Measurements from ENCODE around the gene PTPRD.

PTPRD gene

DNA sequence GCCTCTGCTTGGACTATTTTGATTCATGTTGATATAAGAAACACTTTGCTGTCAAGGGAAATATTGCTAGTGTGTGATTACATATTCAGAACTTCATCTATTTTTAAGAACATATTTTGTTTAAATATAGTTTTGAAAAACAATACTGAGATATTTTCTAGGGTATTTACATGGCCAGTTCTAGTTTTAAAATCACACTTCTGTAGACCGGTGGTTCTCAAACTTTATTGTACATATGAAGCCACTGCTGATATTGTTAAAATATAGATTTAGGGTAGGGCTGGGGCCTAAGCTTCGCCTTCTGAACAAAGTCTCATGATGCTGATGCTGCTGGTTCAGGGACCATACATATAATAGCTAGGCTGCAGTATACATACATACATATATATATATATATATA lies 1000.0 kb downstream of the PTPRD start:
- no peak for FAIRE-seq
- DNase-seq (ENCODE audit: insufficient read length) = no peak
- TF ChIP-seq POLR2A (IDR thresholded peaks at IDR 0.05; ENCODE audit: low read depth, low read length) = no peak
- no peak for TF ChIP-seq TAF1 (IDR thresholded peaks at IDR 0.05; ENCODE audit: borderline replicate concordance, low read depth, low read length)
- TF ChIP-seq POLR2AphosphoS5 (IDR thresholded peaks at IDR 0.05; ENCODE audit: low read depth, low read length) = no peak

- FAIRE-seq (no peak), DNase-seq (ENCODE audit: insufficient read length) (no peak)
- no peak for TF ChIP-seq POLR2AphosphoS5 (IDR thresholded peaks at IDR 0.05; ENCODE audit: low read depth, low read length)
- TF ChIP-seq TAF1 (IDR thresholded peaks at IDR 0.05; ENCODE audit: borderline replicate concordance, low read depth, low read length) = no peak
- no peak for TF ChIP-seq POLR2A (IDR thresholded peaks at IDR 0.05; ENCODE audit: low read depth, low read length)
Measured at GRCh38 chr9:9612270-9612669, 1000.5 kb downstream of the PTPRD start.

GRCh38 chr9:9605681-9606080 lies 1007.1 kb downstream of the PTPRD start:
- TF ChIP-seq POLR2AphosphoS5 (IDR thresholded peaks at IDR 0.05; ENCODE audit: low read depth, low read length) (no peak), POLR2A (IDR thresholded peaks at IDR 0.05; ENCODE audit: low read depth, low read length) (no peak), TAF1 (IDR thresholded peaks at IDR 0.05; ENCODE audit: borderline replicate concordance, low read depth, low read length) (no peak)
- DNase-seq (ENCODE audit: insufficient read length) (no peak), FAIRE-seq (no peak)

DNA sequence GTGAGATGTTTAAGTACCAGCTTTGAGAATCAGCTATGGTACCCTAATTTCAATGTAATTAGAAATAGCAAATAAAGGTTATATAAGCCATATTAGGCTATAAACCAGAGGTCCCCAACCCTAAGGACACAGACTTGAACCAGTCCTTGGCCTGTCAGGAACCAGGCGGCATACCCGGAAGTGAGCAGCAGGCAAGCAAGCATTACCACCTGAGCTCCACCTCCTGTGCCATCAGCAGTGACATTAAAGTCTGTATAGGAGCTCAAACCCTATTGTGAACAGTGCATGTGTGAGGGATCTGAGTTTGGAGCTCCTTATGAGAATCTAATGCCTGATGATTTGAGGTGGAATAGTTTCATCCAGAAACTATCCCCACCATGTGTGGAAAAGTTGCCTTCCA lies 1009.5 kb downstream of the PTPRD start:
- TF ChIP-seq POLR2AphosphoS5 (IDR thresholded peaks at IDR 0.05; ENCODE audit: low read depth, low read length) (no peak), TAF1 (IDR thresholded peaks at IDR 0.05; ENCODE audit: borderline replicate concordance, low read depth, low read length) (no peak), POLR2A (IDR thresholded peaks at IDR 0.05; ENCODE audit: low read depth, low read length) (no peak)
- FAIRE-seq (no peak), DNase-seq (ENCODE audit: insufficient read length) (no peak)

- DNase-seq (ENCODE audit: insufficient read length) (no peak), FAIRE-seq (no peak)
Measured at GRCh38 chr9:9598723-9599122, 1014.1 kb downstream of the PTPRD start.

GRCh38 chr9:9592104-9592503 lies 1020.7 kb downstream of the PTPRD start:
- TF ChIP-seq POLR2AphosphoS5 (IDR thresholded peaks at IDR 0.05; ENCODE audit: low read depth, low read length) (no peak), TAF1 (IDR thresholded peaks at IDR 0.05; ENCODE audit: borderline replicate concordance, low read depth, low read length) (no peak), POLR2A (IDR thresholded peaks at IDR 0.05; ENCODE audit: low read depth, low read length) (no peak)
- FAIRE-seq = no peak
- no peak for DNase-seq (ENCODE audit: insufficient read length)

More at GRCh38 chr9:9598723-9599122, 1014.1 kb downstream of the PTPRD start:
- TF ChIP-seq TAF1 (IDR thresholded peaks at IDR 0.05; ENCODE audit: borderline replicate concordance, low read depth, low read length) = no peak
- TF ChIP-seq POLR2AphosphoS5 (IDR thresholded peaks at IDR 0.05; ENCODE audit: low read depth, low read length) = no peak
- no peak for TF ChIP-seq POLR2A (IDR thresholded peaks at IDR 0.05; ENCODE audit: low read depth, low read length)

DNA sequence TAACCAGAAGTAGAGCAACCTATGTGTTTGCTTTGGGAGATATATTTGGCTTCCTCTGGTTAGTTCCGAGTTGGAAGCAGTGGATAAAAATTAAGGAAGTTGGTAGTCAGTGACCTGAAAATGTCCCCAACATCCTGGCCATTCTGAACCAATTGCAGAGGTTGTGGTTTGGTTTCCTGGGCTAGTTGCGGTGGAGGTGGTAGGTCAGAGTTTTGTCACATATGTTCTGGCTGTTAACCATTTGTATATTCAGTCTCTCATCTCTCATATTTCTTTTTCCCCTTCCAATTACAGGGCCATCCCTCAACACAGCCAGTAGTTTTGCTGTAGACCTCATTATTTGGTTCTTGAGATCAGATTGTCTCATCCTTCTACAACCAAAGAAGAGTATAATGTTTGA lies 1026.9 kb downstream of the PTPRD start:
- no peak for FAIRE-seq
- TF ChIP-seq TAF1 (IDR thresholded peaks at IDR 0.05; ENCODE audit: borderline replicate concordance, low read depth, low read length) (no peak), POLR2AphosphoS5 (IDR thresholded peaks at IDR 0.05; ENCODE audit: low read depth, low read length) (no peak), POLR2A (IDR thresholded peaks at IDR 0.05; ENCODE audit: low read depth, low read length) (no peak)
- DNase-seq (ENCODE audit: insufficient read length) = no peak

DNA sequence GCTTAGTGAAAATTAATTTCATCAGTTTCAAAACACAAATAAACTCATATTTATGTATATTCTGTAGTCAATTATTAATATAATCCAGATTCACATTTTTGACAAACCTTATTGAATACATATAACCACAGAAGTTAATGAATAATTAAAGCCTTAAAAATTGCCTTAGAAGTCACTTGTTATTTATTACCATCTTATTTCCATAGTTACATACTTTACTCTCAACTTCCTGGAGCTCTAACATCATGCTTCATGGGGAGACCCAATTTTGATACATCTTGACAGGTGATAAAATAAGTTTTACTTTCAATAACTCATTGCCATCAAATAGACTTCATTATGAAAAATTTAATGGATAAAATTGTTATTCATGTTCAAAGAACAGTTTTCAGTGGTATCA lies 1038.7 kb downstream of the PTPRD start:
- no peak for TF ChIP-seq TAF1 (IDR thresholded peaks at IDR 0.05; ENCODE audit: borderline replicate concordance, low read depth, low read length)
- FAIRE-seq (no peak), DNase-seq (ENCODE audit: insufficient read length) (no peak)

DNA sequence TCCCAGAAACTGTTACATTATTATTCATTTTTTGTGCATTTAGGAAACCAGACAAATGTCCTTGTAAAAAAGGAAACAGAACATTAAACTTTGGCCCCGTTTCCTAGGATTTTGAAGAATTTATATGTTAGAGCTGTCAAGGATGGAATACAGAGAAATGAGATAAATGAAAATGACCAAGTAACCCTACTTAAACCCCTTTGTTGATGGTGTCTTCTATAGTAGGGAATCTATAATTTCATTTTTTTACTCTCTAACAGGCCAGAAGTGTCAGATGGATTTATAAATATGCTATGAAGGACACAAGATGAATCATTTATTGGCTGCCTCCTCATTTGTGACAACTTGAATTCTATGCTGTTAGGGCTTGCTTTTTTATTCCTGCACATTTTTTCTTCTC lies 1047.1 kb downstream of the PTPRD start:
- DNase-seq (ENCODE audit: insufficient read length) (no peak), FAIRE-seq (no peak)
- TF ChIP-seq TAF1 (IDR thresholded peaks at IDR 0.05; ENCODE audit: borderline replicate concordance, low read depth, low read length) = no peak
- no peak for TF ChIP-seq POLR2AphosphoS5 (IDR thresholded peaks at IDR 0.05; ENCODE audit: low read depth, low read length)
- no peak for TF ChIP-seq POLR2A (IDR thresholded peaks at IDR 0.05; ENCODE audit: low read depth, low read length)

- TF ChIP-seq TAF1 (IDR thresholded peaks at IDR 0.05; ENCODE audit: borderline replicate concordance, low read depth, low read length) = no peak
- no peak for TF ChIP-seq POLR2AphosphoS5 (IDR thresholded peaks at IDR 0.05; ENCODE audit: low read depth, low read length)
- no peak for TF ChIP-seq POLR2A (IDR thresholded peaks at IDR 0.05; ENCODE audit: low read depth, low read length)
- DNase-seq (ENCODE audit: insufficient read length) (no peak), FAIRE-seq (no peak)
Measured at GRCh38 chr9:9563817-9564216, 1049.0 kb downstream of the PTPRD start.

DNA sequence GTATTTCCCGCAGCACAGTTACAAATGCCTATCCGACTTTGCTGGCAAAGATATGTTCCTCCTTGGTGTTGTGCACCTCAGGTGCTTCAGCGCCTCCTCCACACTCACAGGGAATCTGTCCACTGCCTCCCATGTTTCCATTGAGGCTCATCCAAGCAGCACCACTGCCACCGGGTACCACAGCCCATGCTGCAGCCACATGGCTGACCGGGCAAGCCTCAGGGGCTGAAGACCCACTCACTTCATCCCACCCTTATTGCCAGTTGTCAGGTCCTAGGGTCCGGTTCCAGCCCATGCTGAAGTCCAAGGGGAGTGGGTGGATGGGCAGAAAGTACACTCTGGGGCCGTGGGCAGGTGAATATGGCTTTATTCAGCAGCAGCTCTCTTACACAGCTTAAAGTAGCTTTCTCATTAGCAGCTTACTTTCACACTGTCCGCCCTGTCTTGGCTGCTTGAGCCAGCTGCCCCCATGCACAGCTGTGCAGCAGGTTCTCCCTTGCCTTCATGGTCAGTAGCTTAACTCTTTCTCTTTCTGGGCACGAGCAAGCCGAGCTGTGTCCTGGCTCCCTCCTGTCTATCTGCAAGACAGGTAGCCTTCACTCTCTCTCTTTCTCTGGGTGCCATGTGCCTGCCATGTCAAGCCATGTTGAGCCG lies 1052.3 kb downstream of the PTPRD start:
- DNase-seq (ENCODE audit: insufficient read length) (no peak), FAIRE-seq (no peak)

DNA sequence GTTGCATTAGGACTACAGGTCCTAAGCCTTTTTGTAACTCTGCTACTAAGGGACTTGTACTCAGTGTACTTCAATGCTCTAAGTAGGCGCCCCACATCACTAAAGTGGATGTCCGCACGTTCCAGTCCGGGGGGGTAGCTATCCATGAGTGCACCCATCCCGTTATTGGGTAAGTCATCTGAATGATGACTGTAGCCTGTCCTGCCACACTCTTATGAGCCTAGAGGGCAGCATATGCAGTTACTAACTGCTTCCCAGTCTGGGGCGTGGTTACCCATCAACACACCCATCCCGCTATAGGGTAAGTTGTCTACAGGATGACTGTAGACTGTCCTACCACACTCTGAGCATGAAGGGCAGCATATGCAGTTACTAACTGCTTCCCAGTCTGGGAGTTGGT lies 1053.9 kb downstream of the PTPRD start:
- DNase-seq (ENCODE audit: insufficient read length) (no peak), FAIRE-seq (no peak)
- TF ChIP-seq TAF1 (IDR thresholded peaks at IDR 0.05; ENCODE audit: borderline replicate concordance, low read depth, low read length) = no peak
- TF ChIP-seq POLR2AphosphoS5 (IDR thresholded peaks at IDR 0.05; ENCODE audit: low read depth, low read length) = no peak
- no peak for TF ChIP-seq POLR2A (IDR thresholded peaks at IDR 0.05; ENCODE audit: low read depth, low read length)

More for the DNA sequence above, 1052.3 kb downstream of the PTPRD start:
- TF ChIP-seq POLR2A (IDR thresholded peaks at IDR 0.05; ENCODE audit: low read depth, low read length) (no peak), TAF1 (IDR thresholded peaks at IDR 0.05; ENCODE audit: borderline replicate concordance, low read depth, low read length) (no peak), POLR2AphosphoS5 (IDR thresholded peaks at IDR 0.05; ENCODE audit: low read depth, low read length) (no peak)

Data from GM12892 (cell line).